Esophagus muscularis mucosa (tissue), 4 donors: ENCODE data around the gene ANO4. TPM values are rescaled to one million over a fixed set of nuclear protein-coding genes. Genes with fewer than 3 reads are reported as not detected.

Experiments
- DNase-seq: peaks from one replicate; pipeline ENCODE4 v3.0.0-alpha.2; 2017; ENCODE audit errors: extremely low spot score
- H3K27ac ChIP-seq, 4 donors: fragments of 200-600 bp; sonication (generic); replicated peaks in 1 of 4; 1 replicate in 3 of 4; 2 replicates in 1 of 4; pipeline ENCODE4 v1.5.1; 2016 to 2019; ENCODE audit warnings: mild to moderate bottlenecking in 1 of 4
- H3K27me3 ChIP-seq, 4 donors: fragments of 200-600 bp; sonication (generic); one replicate each; pipeline versions ENCODE4 v1.5.1 to v1.6.0; 2016 to 2019
- H3K36me3 ChIP-seq, 4 donors: fragments of 200-600 bp; sonication (generic); one replicate each; pipeline ENCODE4 v1.5.1; 2016 to 2019
- H3K4me1 ChIP-seq, 4 donors: fragments of 200-600 bp; sonication (generic); one replicate each; pipeline ENCODE4 v1.5.1; 2016 to 2019
- H3K4me3 ChIP-seq, 4 donors: fragments of 200-600 bp; sonication (generic); 1 replicate in 2 of 4; 2 replicates in 2 of 4; pipeline ENCODE4 v1.5.1; 2016 to 2019; ENCODE audit warnings: mild to moderate bottlenecking in 4 of 4, moderate library complexity in 1 of 4
- H3K9me3 ChIP-seq, 4 donors: fragments of 200-600 bp; sonication (generic); 1 replicate in 3 of 4; 2 replicates in 1 of 4; pipeline ENCODE4 v1.5.1; 2016 to 2019
- CTCF ChIP-seq, 3 experiments: fragments of 200-600 bp in 2 of 3; fragments of 450-650 bp in 1 of 3; sonication (generic) in 2 of 3; IDR thresholded peaks; one replicate each; pipeline ENCODE4 v1.5.1; 2017 to 2019; ENCODE audit warnings: antibody characterized with exemption in 3 of 3, mild to moderate bottlenecking in 2 of 3, moderate library complexity in 1 of 3
- EP300 ChIP-seq: sonication (generic); formaldehyde crosslinking; IDR thresholded peaks from one replicate; pipeline ENCODE4 v1.6.1; 2017; ENCODE audit warnings: antibody characterized with exemption
- POLR2A ChIP-seq: fragments of 450-650 bp; IDR thresholded peaks from one replicate; pipeline ENCODE4 v1.6.1; 2017; ENCODE audit warnings: antibody characterized with exemption, moderate library complexity, mild to moderate bottlenecking, low read depth
- POLR2AphosphoS5 ChIP-seq, 2 donors: sonication (generic); formaldehyde crosslinking; IDR thresholded peaks; one replicate each; pipeline ENCODE4 v1.6.1; 2017; ENCODE audit warnings: antibody characterized with exemption in 2 of 2
- WGBS: methylation state at CpG from one replicate; pipeline ENCODE4 v1.1.5; 2018; 5-methylcytosine and 5-hydroxymethylcytosine counted together
- intact Hi-C: fragments of 100-400 bp; cut with DNase I; formaldehyde crosslinking; loops from one replicate; pipeline ENCODE4 v1.15.1; 2023
- total RNA-seq, 4 donors: library from RNA; depleted of rRNA; stranded (reverse); fragments of >200 nt; gene quantifications; one replicate each; pipeline versions ENCODE4 v1.1.0 to v1.2.1, GENCODE V29; 2016

Gene ANO4
- total RNA-seq, 4 donors from 2014 or later: 0.06 to 0.17 TPM; not detected in 2

- H3K4me3 ChIP-seq: no peak overlapping the region
- WGBS: 74% methylated on average over 7 of the region's 7 CpGs
- intact Hi-C loops: no loop called here
Measured at GRCh38 chr12:101045486-101046464, 251.2 kb downstream of the ANO4 start.

GRCh38 chr12:101047652-101048051 lies 253.1 kb downstream of the ANO4 start:
- Histone ChIP-seq H3K4me3 (no peak overlapping the region), H3K27me3 (no peaks in the 10 kb centered on the region), H3K4me1 (peaks cover 0 to 4% (median 0%) of the 10 kb centered on the region in 4 donors), H3K27ac (no peak overlapping the region), H3K36me3 (no peaks in the 10 kb centered on the region), H3K9me3 (no peaks in the 10 kb centered on the region)
- DNase-seq: no peak
- intact Hi-C loops: no loop called here
- TF ChIP-seq POLR2AphosphoS5 (IDR thresholded peaks at IDR 0.05) (no peak), CTCF (IDR thresholded peaks at IDR 0.05) (no peak), POLR2A (no peak), EP300 (no peak)
- WGBS: 76% methylated on average over 1 of the region's 1 CpG

More at GRCh38 chr12:101045486-101046464, 251.2 kb downstream of the ANO4 start:
- TF ChIP-seq POLR2AphosphoS5 (IDR thresholded peaks at IDR 0.05) (no peak), POLR2A (no peak), EP300 (no peak), CTCF (IDR thresholded peaks at IDR 0.05) (no peak)
- no peak overlapping the region for H3K27ac ChIP-seq
- no peaks in the 10 kb centered on the region for H3K9me3 ChIP-seq
- no peaks in the 10 kb centered on the region for H3K4me1 ChIP-seq
- no peak for DNase-seq
- no peaks in the 10 kb centered on the region for H3K27me3 ChIP-seq
- H3K36me3 ChIP-seq: no peaks in the 10 kb centered on the region

GRCh38 chr12:101050631-101051030 lies 256.1 kb downstream of the ANO4 start:
- intact Hi-C loops: no loop called here
- Histone ChIP-seq H3K36me3 (no peaks in the 10 kb centered on the region), H3K27me3 (no peaks in the 10 kb centered on the region), H3K9me3 (no peaks in the 10 kb centered on the region), H3K27ac (no peak overlapping the region), H3K4me1 (peaks cover 0 to 4% (median 0%) of the 10 kb centered on the region in 4 donors), H3K4me3 (no peak overlapping the region)
- TF ChIP-seq CTCF (IDR thresholded peaks at IDR 0.05) (no peak), POLR2AphosphoS5 (IDR thresholded peaks at IDR 0.05) (no peak), POLR2A (no peak), EP300 (no peak)
- no peak for DNase-seq
- WGBS: 0% methylated on average over 1 of the region's 1 CpG

- Histone ChIP-seq H3K27ac (no peak overlapping the region), H3K36me3 (no peaks in the 10 kb centered on the region), H3K9me3 (no peaks in the 10 kb centered on the region), H3K4me1 (peaks cover 0 to 4% (median 0%) of the 10 kb centered on the region in 4 donors), H3K4me3 (no peak overlapping the region), H3K27me3 (no peaks in the 10 kb centered on the region)
- intact Hi-C loops: no loop called here
- TF ChIP-seq POLR2AphosphoS5 (IDR thresholded peaks at IDR 0.05) (no peak), CTCF (IDR thresholded peaks at IDR 0.05) (no peak), POLR2A (no peak), EP300 (no peak)
- DNase-seq: no peak
Measured at GRCh38 chr12:101051151-101051550, 256.6 kb downstream of the ANO4 start.
